ENCODE results near the gene PHF19. TPM values are rescaled to one million over a fixed set of nuclear protein-coding genes. Genes with fewer than 3 reads are reported as not detected.

The PHF19 gene
- total and polyA plus RNA-seq, 2 donors: 32.6 to 47.1 TPM

- peaks cover 70 to 86% of the 10 kb centered on the region in 2 donors for H3K36me3 ChIP-seq (ENCODE audit: control insufficient read depth in 2 of 2, insufficient read depth in 2 of 2, low read length in 1 of 2)
- H3K4me1 ChIP-seq (ENCODE audit: control insufficient read depth in 2 of 2, insufficient read depth in 2 of 2, low read length in 2 of 2): peaks cover 0 to 18% of the 10 kb centered on the region in 2 donors
- no peaks in the 10 kb centered on the region for H3K9me3 ChIP-seq (ENCODE audit: control insufficient read depth in 2 of 2, insufficient read depth in 1 of 2, low read length in 1 of 2)
- H3K27ac ChIP-seq (ENCODE audit: low read depth in 1 of 2, low read length in 1 of 2): no peak overlapping the region
- H3K27me3 ChIP-seq (ENCODE audit: control insufficient read depth in 2 of 2, insufficient read depth in 1 of 2, low read length in 1 of 2): no peaks in the 10 kb centered on the region
- no peak for DNase-seq (ENCODE audit: low read depth in 6 of 9, low spot score in 9 of 9)
- no peak overlapping the region for H3K4me3 ChIP-seq (ENCODE audit: low read length in 2 of 2)
- 98% methylated on average over 5 of the region's 5 CpGs for whole genome bisulfite sequencing
Observed at GRCh38 chr9:120865176-120865575, 11.8 kb downstream of the PHF19 start.

GRCh38 chr9:120864719-120865118 lies 12.3 kb downstream of the PHF19 start:
- 97% methylated on average over 5 of the region's 5 CpGs for WGBS
- H3K36me3 ChIP-seq (ENCODE audit: control insufficient read depth in 2 of 2, insufficient read depth in 2 of 2, low read length in 1 of 2): peaks cover 73 to 86% of the 10 kb centered on the region in 2 donors
- peaks cover 0 to 14% of the 10 kb centered on the region in 2 donors for H3K4me1 ChIP-seq (ENCODE audit: control insufficient read depth in 2 of 2, insufficient read depth in 2 of 2, low read length in 2 of 2)

GRCh38 chr9:120863833-120864232 lies 13.2 kb downstream of the PHF19 start:
- no peak overlapping the region for H3K27ac ChIP-seq (ENCODE audit: low read depth in 1 of 2, low read length in 1 of 2)
- peaks cover 0 to 5% of the 10 kb centered on the region in 2 donors for H3K4me1 ChIP-seq (ENCODE audit: control insufficient read depth in 2 of 2, insufficient read depth in 2 of 2, low read length in 2 of 2)
- H3K36me3 ChIP-seq (ENCODE audit: control insufficient read depth in 2 of 2, insufficient read depth in 2 of 2, low read length in 1 of 2): peaks cover 80 to 91% of the 10 kb centered on the region in 2 donors
- no peaks in the 10 kb centered on the region for H3K9me3 ChIP-seq (ENCODE audit: control insufficient read depth in 2 of 2, insufficient read depth in 1 of 2, low read length in 1 of 2)
- DNase-seq (ENCODE audit: low read depth in 6 of 9, low spot score in 9 of 9): no peak
- WGBS: 97% methylated on average over 7 of the region's 7 CpGs
- H3K27me3 ChIP-seq (ENCODE audit: control insufficient read depth in 2 of 2, insufficient read depth in 1 of 2, low read length in 1 of 2): no peaks in the 10 kb centered on the region
- H3K4me3 ChIP-seq (ENCODE audit: low read length in 2 of 2): no peak overlapping the region

More at GRCh38 chr9:120864719-120865118, 12.3 kb downstream of the PHF19 start:
- H3K9me3 ChIP-seq (ENCODE audit: control insufficient read depth in 2 of 2, insufficient read depth in 1 of 2, low read length in 1 of 2): no peaks in the 10 kb centered on the region
- no peaks in the 10 kb centered on the region for H3K27me3 ChIP-seq (ENCODE audit: control insufficient read depth in 2 of 2, insufficient read depth in 1 of 2, low read length in 1 of 2)
- no peak overlapping the region for H3K27ac ChIP-seq (ENCODE audit: low read depth in 1 of 2, low read length in 1 of 2)
- H3K4me3 ChIP-seq (ENCODE audit: low read length in 2 of 2): no peak overlapping the region
- no peak for DNase-seq (ENCODE audit: low read depth in 6 of 9, low spot score in 9 of 9)

- peaks cover 91 to 96% of the 10 kb centered on the region in 2 donors for H3K36me3 ChIP-seq (ENCODE audit: control insufficient read depth in 2 of 2, insufficient read depth in 2 of 2, low read length in 1 of 2)
- no peaks in the 10 kb centered on the region for H3K9me3 ChIP-seq (ENCODE audit: control insufficient read depth in 2 of 2, insufficient read depth in 1 of 2, low read length in 1 of 2)
- WGBS: 97% methylated on average over 12 of the region's 12 CpGs
- no peak for DNase-seq (ENCODE audit: low read depth in 6 of 9, low spot score in 9 of 9)
- no peaks in the 10 kb centered on the region for H3K4me1 ChIP-seq (ENCODE audit: control insufficient read depth in 2 of 2, insufficient read depth in 2 of 2, low read length in 2 of 2)
- H3K4me3 ChIP-seq (ENCODE audit: low read length in 2 of 2): no peak overlapping the region
- no peaks in the 10 kb centered on the region for H3K27me3 ChIP-seq (ENCODE audit: control insufficient read depth in 2 of 2, insufficient read depth in 1 of 2, low read length in 1 of 2)
- no peak overlapping the region for H3K27ac ChIP-seq (ENCODE audit: low read depth in 1 of 2, low read length in 1 of 2)
Observed at GRCh38 chr9:120862452-120862851, 14.5 kb downstream of the PHF19 start.

- no peak for DNase-seq (ENCODE audit: low read depth in 6 of 9, low spot score in 9 of 9)
- Histone ChIP-seq H3K27ac (ENCODE audit: low read depth in 1 of 2, low read length in 1 of 2) (no peak overlapping the region), H3K4me3 (ENCODE audit: low read length in 2 of 2) (no peak overlapping the region), H3K36me3 (ENCODE audit: control insufficient read depth in 2 of 2, insufficient read depth in 2 of 2, low read length in 1 of 2) (peaks cover 91 to 96% of the 10 kb centered on the region in 2 donors), H3K9me3 (ENCODE audit: control insufficient read depth in 2 of 2, insufficient read depth in 1 of 2, low read length in 1 of 2) (no peaks in the 10 kb centered on the region), H3K4me1 (ENCODE audit: control insufficient read depth in 2 of 2, insufficient read depth in 2 of 2, low read length in 2 of 2) (no peaks in the 10 kb centered on the region), H3K27me3 (ENCODE audit: control insufficient read depth in 2 of 2, insufficient read depth in 1 of 2, low read length in 1 of 2) (no peaks in the 10 kb centered on the region)
- 99% methylated on average over 6 of the region's 6 CpGs for WGBS
Observed at GRCh38 chr9:120861935-120862334, 15.1 kb downstream of the PHF19 start.

- 98% methylated on average over 11 of the region's 11 CpGs for WGBS
Observed at GRCh38 chr9:120860083-120860482, 16.9 kb downstream of the PHF19 start.

GRCh38 chr9:120859361-120859760 lies 17.6 kb downstream of the PHF19 start:
- H3K4me1 ChIP-seq (ENCODE audit: control insufficient read depth in 2 of 2, insufficient read depth in 2 of 2, low read length in 2 of 2): no peaks in the 10 kb centered on the region
- H3K4me3 ChIP-seq (ENCODE audit: low read length in 2 of 2): no peak overlapping the region
- H3K27me3 ChIP-seq (ENCODE audit: control insufficient read depth in 2 of 2, insufficient read depth in 1 of 2, low read length in 1 of 2): no peaks in the 10 kb centered on the region
- H3K27ac ChIP-seq (ENCODE audit: low read depth in 1 of 2, low read length in 1 of 2): no peak overlapping the region
- DNase-seq (ENCODE audit: low read depth in 6 of 9, low spot score in 9 of 9): no peak
- 97% methylated on average over 6 of the region's 6 CpGs for WGBS
- H3K9me3 ChIP-seq (ENCODE audit: control insufficient read depth in 2 of 2, insufficient read depth in 1 of 2, low read length in 1 of 2): no peaks in the 10 kb centered on the region
- peaks cover 84 to 98% of the 10 kb centered on the region in 2 donors for H3K36me3 ChIP-seq (ENCODE audit: control insufficient read depth in 2 of 2, insufficient read depth in 2 of 2, low read length in 1 of 2)

More at GRCh38 chr9:120860083-120860482, 16.9 kb downstream of the PHF19 start:
- H3K9me3 ChIP-seq (ENCODE audit: control insufficient read depth in 2 of 2, insufficient read depth in 1 of 2, low read length in 1 of 2): no peaks in the 10 kb centered on the region
- no peak overlapping the region for H3K27ac ChIP-seq (ENCODE audit: low read depth in 1 of 2, low read length in 1 of 2)
- no peaks in the 10 kb centered on the region for H3K4me1 ChIP-seq (ENCODE audit: control insufficient read depth in 2 of 2, insufficient read depth in 2 of 2, low read length in 2 of 2)
- no peak overlapping the region for H3K4me3 ChIP-seq (ENCODE audit: low read length in 2 of 2)
- peaks cover 86 to 95% of the 10 kb centered on the region in 2 donors for H3K36me3 ChIP-seq (ENCODE audit: control insufficient read depth in 2 of 2, insufficient read depth in 2 of 2, low read length in 1 of 2)
- H3K27me3 ChIP-seq (ENCODE audit: control insufficient read depth in 2 of 2, insufficient read depth in 1 of 2, low read length in 1 of 2): no peaks in the 10 kb centered on the region
- DNase-seq (ENCODE audit: low read depth in 6 of 9, low spot score in 9 of 9): no peak

GRCh38 chr9:120857902-120858301 lies 19.1 kb downstream of the PHF19 start:
- Histone ChIP-seq H3K27ac (ENCODE audit: low read depth in 1 of 2, low read length in 1 of 2) (no peak overlapping the region), H3K36me3 (ENCODE audit: control insufficient read depth in 2 of 2, insufficient read depth in 2 of 2, low read length in 1 of 2) (peaks cover 71 to 93% of the 10 kb centered on the region in 2 donors)
- no peak for DNase-seq (ENCODE audit: low read depth in 6 of 9, low spot score in 9 of 9)

GRCh38 chr9:120857481-120857880 lies 19.5 kb downstream of the PHF19 start:
- Histone ChIP-seq H3K27me3 (ENCODE audit: control insufficient read depth in 2 of 2, insufficient read depth in 1 of 2, low read length in 1 of 2) (no peaks in the 10 kb centered on the region), H3K4me1 (ENCODE audit: control insufficient read depth in 2 of 2, insufficient read depth in 2 of 2, low read length in 2 of 2) (no peaks in the 10 kb centered on the region), H3K4me3 (ENCODE audit: low read length in 2 of 2) (no peak overlapping the region), H3K36me3 (ENCODE audit: control insufficient read depth in 2 of 2, insufficient read depth in 2 of 2, low read length in 1 of 2) (peaks cover 69 to 93% of the 10 kb centered on the region in 2 donors), H3K9me3 (ENCODE audit: control insufficient read depth in 2 of 2, insufficient read depth in 1 of 2, low read length in 1 of 2) (no peaks in the 10 kb centered on the region), H3K27ac (ENCODE audit: low read depth in 1 of 2, low read length in 1 of 2) (no peak overlapping the region)
- DNase-seq (ENCODE audit: low read depth in 6 of 9, low spot score in 9 of 9): no peak
- 96% methylated on average over 7 of the region's 7 CpGs for WGBS

More at GRCh38 chr9:120857902-120858301, 19.1 kb downstream of the PHF19 start:
- H3K27me3 ChIP-seq (ENCODE audit: control insufficient read depth in 2 of 2, insufficient read depth in 1 of 2, low read length in 1 of 2): no peaks in the 10 kb centered on the region
- H3K4me1 ChIP-seq (ENCODE audit: control insufficient read depth in 2 of 2, insufficient read depth in 2 of 2, low read length in 2 of 2): no peaks in the 10 kb centered on the region
- no peak overlapping the region for H3K4me3 ChIP-seq (ENCODE audit: low read length in 2 of 2)
- no peaks in the 10 kb centered on the region for H3K9me3 ChIP-seq (ENCODE audit: control insufficient read depth in 2 of 2, insufficient read depth in 1 of 2, low read length in 1 of 2)
- WGBS: 98% methylated on average over 11 of the region's 11 CpGs

Measured in thymus (tissue), 11 donors.